GM20431 (cell line): ENCODE measurements around the gene PIK3CA.

Experiments
- in situ Hi-C: fragments of 300-500 bp; cut with MseI, MboI; formaldehyde crosslinking; loops from one replicate; pipeline ENCODE4 v1.15.0; 2020; ENCODE audit warnings: low sequenced_read_pairs; ENCODE audit not compliant: unreplicated experiment

PIK3CA gene

GRCh38 chr3:179288845-179289244, 140.7 kb downstream of the PIK3CA start:
- in situ Hi-C loops: no loop called here

DNA sequence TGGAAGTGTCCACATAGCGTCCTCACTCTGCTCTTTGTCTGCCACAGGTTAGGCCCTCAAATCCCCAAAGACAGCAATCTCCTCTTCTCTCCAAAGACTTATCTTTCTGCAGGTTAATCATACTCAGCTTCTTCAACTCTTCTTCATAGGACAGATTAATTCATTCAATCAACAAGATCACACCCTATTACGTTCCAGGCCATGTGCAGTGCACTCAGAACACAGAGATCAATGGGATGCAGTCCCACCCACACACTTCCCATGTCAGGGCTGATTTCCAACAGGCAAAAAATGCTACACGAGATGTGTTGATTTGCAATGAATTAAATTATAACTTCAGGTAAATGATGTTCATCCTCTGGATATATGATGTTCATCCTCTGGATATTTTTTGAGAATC, 141.1 kb downstream of the PIK3CA start:
- in situ Hi-C loops: no loop called here
